ENCODE results near the gene MBP.
A peak's percentile ranks its signal among the peaks of the same experiment; 100 is the strongest.

Gene MBP

GRCh38 chr18:77001041-77001440 lies 131.5 kb downstream of the MBP start:
- no peak for TF ChIP-seq MYC (IDR thresholded peaks at IDR 0.05; ENCODE audit: low read depth, low read length)
- no peak for TF ChIP-seq CTCF (IDR thresholded peaks at IDR 0.05; ENCODE audit: low read depth, low read length)
- no peak for TF ChIP-seq POLR2A (IDR thresholded peaks at IDR 0.05; ENCODE audit: extremely low read depth, insufficient read length)
- TF ChIP-seq, protein P1, sequence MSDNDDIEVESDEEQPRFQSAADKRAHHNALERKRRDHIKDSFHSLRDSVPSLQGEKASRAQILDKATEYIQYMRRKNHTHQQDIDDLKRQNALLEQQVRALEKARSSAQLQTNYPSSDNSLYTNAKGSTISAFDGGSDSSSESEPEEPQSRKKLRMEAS (IDR thresholded peaks at IDR 0.05; ENCODE audit: low read depth, low read length), result no peak
- no peak for DNase-seq (ENCODE audit: low read depth)
- no peak overlapping the region for H3K4me3 ChIP-seq (ENCODE audit: low read depth, low read length)

DNA sequence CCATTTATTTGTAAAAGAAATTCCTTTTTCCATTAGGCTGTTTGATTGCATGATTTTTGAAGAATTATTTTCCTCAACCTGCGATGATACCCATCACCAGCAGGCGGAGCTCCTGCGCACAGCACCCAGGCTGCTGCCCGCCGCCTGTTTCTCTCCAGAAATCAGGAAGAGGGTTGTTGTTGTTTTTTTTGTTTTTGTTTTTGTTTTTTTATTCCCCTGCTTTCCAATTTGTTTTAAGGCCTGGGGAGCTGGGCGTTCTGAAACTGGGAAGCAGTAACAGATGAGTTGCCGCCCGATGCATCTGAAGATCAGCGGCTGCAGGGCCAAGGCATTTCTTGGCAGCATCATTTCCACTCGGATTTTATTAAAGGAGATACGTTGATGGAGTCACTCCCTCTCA lies 132.1 kb downstream of the MBP start:
- TF ChIP-seq, protein P1 (IDR thresholded peaks at IDR 0.05; ENCODE audit: low read depth, low read length), result no peak
- TF ChIP-seq CTCF (IDR thresholded peaks at IDR 0.05; ENCODE audit: low read depth, low read length), result peak; percentile 89
- no peak overlapping the region for H3K4me3 ChIP-seq (ENCODE audit: low read depth, low read length)
- peak; percentile 56 for DNase-seq (ENCODE audit: low read depth)

GRCh38 chr18:76999077-76999476 lies 133.5 kb downstream of the MBP start:
- no peak for DNase-seq (ENCODE audit: low read depth)
- TF ChIP-seq POLR2A (IDR thresholded peaks at IDR 0.05; ENCODE audit: extremely low read depth, insufficient read length), result no peak
- TF ChIP-seq MYC (IDR thresholded peaks at IDR 0.05; ENCODE audit: low read depth, low read length), result no peak
- TF ChIP-seq CTCF (IDR thresholded peaks at IDR 0.05; ENCODE audit: low read depth, low read length), result no peak
- TF ChIP-seq, protein P1 (IDR thresholded peaks at IDR 0.05; ENCODE audit: low read depth, low read length), result no peak
- H3K4me3 ChIP-seq (ENCODE audit: low read depth, low read length), result no peak overlapping the region

DNA sequence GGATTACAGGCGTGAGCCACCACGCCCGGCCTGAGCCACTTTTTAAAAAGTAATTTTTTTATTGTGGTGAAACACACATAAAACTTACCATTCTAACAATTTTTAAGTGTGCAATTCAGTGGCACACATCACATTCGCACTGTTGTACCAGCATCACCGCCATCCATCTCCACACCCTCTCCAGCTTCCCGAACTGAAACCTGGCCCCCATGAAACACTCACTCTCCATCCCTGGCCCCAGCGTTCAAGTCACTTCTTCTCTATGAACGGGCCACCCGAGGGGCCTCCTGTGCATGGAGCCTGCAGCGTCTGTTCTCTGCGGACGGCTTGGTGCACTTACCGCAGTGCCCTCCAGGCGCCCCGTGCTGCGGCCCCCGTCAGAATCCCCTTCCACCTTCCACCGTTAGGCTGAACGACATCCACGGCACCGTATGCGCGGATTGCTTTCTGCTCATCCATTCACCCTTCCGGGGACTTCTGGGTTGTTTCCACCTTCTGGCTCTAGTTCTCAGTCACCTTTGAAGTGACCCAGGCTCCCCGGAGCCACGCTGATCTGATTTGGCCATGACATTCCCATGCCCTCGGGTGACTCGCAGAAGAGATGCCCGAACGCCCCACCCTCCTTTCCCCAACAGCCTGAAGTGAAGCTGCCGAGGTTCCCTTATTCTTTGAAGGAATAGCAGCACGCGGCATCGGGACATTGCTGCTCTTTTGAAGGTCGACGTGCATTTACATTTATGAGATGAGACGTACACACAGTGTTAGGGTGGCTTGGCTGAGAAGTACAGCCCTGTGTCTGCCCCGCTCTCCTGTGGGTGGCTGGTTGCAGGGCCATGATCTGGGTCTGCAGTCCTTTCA lies 134.4 kb downstream of the MBP start:
- no peak overlapping the region for H3K4me3 ChIP-seq (ENCODE audit: low read depth, low read length)
- no peak for DNase-seq (ENCODE audit: low read depth)
- TF ChIP-seq CTCF (IDR thresholded peaks at IDR 0.05; ENCODE audit: low read depth, low read length) (no peak), POLR2A (IDR thresholded peaks at IDR 0.05; ENCODE audit: extremely low read depth, insufficient read length) (no peak)
- TF ChIP-seq, protein P1 (IDR thresholded peaks at IDR 0.05; ENCODE audit: low read depth, low read length), result no peak

DNA sequence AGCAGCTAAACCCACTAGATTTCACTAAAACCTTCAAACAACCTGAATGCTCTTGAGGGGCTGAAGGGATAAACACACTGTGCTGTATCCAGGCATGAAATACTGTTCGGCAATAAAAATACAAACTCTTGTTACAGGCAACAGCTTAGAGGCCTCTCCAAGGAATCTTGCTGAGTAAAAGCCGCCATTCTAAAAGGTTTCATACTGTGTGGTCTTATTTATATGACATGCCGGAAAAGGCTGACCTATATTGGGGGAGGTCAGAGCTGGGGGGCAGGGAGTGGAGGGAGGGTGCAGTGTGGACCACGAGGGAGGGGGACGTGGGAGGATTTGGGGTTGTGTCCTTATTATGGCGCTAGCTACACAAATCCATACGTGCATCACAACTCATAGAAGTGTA lies 136.2 kb downstream of the MBP start:
- DNase-seq (ENCODE audit: low read depth), result no peak
- H3K4me3 ChIP-seq (ENCODE audit: low read depth, low read length), result no peak overlapping the region
- no peak for TF ChIP-seq CTCF (IDR thresholded peaks at IDR 0.05; ENCODE audit: low read depth, low read length)
- no peak for TF ChIP-seq MYC (IDR thresholded peaks at IDR 0.05; ENCODE audit: low read depth, low read length)
- TF ChIP-seq, protein P1 (IDR thresholded peaks at IDR 0.05; ENCODE audit: low read depth, low read length), result no peak
- TF ChIP-seq POLR2A (IDR thresholded peaks at IDR 0.05; ENCODE audit: extremely low read depth, insufficient read length), result no peak
